Omental fat pad (tissue), 4 donors: ENCODE data around the gene PCDHA4. TPM values are rescaled to one million over a fixed set of nuclear protein-coding genes. Genes with fewer than 3 reads are reported as not detected.
"Not testable (repeated sequence)": the region's sequence is repeated elsewhere in the genome, so short reads cannot be mapped to it uniquely, and the experiment has no call there.

Source experiments
- ATAC-seq: fragments of 150-250 bp; one replicate; pipeline ENCODE4 v1.9.1; 2016; ENCODE audit warnings: mild to moderate bottlenecking, moderate library complexity; ENCODE audit not compliant: low FRiP score
- DNase-seq: peaks from one replicate; pipeline ENCODE4 v3.0.0-alpha.2; 2019; ENCODE audit warnings: low spot score
- CTCF ChIP-seq, 3 donors: fragments of 450-650 bp; IDR thresholded peaks; one replicate each; pipeline ENCODE4 v1.5.1; 2016 to 2017; ENCODE audit warnings: antibody characterized with exemption in 3 of 3, mild to moderate bottlenecking in 3 of 3, moderate library complexity in 2 of 3
- total RNA-seq, 4 donors: library from RNA; depleted of rRNA; stranded (reverse); fragments of >200 nt; gene quantifications; one replicate each; pipeline ENCODE4 v1.1.0, GENCODE V29; 2016

Gene PCDHA4
- total RNA-seq: 1 to 10 TPM in 3 of 4 donors, under 1 TPM in 1; 0.60 to 1.5 (median 1.1) TPM

- ATAC-seq (peak; percentile 78), DNase-seq (no peak)
- TF ChIP-seq CTCF (IDR thresholded peaks at IDR 0.05): no peak
These were observed at the start of gene PCDHA4 for GRCh38 chr5:140806834-140807775. PCDHA4 (plus strand) TSS chr5:140807068.

GRCh38 chr5:140764177-140764973, 42.5 kb upstream of the PCDHA4 start:
- DNase-seq: no peak
- no peak for TF ChIP-seq CTCF (IDR thresholded peaks at IDR 0.05)
- no peak for ATAC-seq

- TF ChIP-seq CTCF (IDR thresholded peaks at IDR 0.05): no peak
- ATAC-seq (no peak), DNase-seq (no peak)
These were observed 39.4 kb upstream of the PCDHA4 start for GRCh38 chr5:140767444-140767843.

- DNase-seq: no peak
- no peak for ATAC-seq
- no peak for TF ChIP-seq CTCF (IDR thresholded peaks at IDR 0.05)
These were observed 26.4 kb upstream of the PCDHA4 start for GRCh38 chr5:140780512-140780911.

- no peak for TF ChIP-seq CTCF (IDR thresholded peaks at IDR 0.05)
- DNase-seq (no peak), ATAC-seq (no peak)
These were observed 20.8 kb upstream of the PCDHA4 start, which contains the start of gene PCDHA1 for GRCh38 chr5:140785905-140786686. PCDHA1 (plus strand) TSS chr5:140786140.

- not testable (repeated sequence) for ATAC-seq, DNase-seq
These were observed 19.4 kb upstream of the PCDHA4 start for GRCh38 chr5:140787422-140787821.

- not testable (repeated sequence) for ATAC-seq, DNase-seq
These were observed 18.9 kb upstream of the PCDHA4 start for GRCh38 chr5:140787849-140788504.
